Chondrocyte (in vitro differentiated cells): ENCODE measurements around the gene IGFL3. TPM values are rescaled to one million over a fixed set of nuclear protein-coding genes. Genes with fewer than 3 reads are reported as not detected.

Experiments
- DNase-seq: peaks from one replicate; pipeline ENCODE4 v3.0.0; 2021; ENCODE audit warnings: mixed read lengths, low spot score
- H3K27ac Mint-ChIP-seq: one replicate; pipeline ENCODE4 v1.8.0; 2021; ENCODE audit warnings: mild to moderate bottlenecking, moderate library complexity, mixed read lengths; ENCODE audit not compliant: unreplicated experiment
- H3K27me3 Mint-ChIP-seq: 2 replicates; pipeline ENCODE4 v1.8.0; 2021; ENCODE audit warnings: low read depth, mixed read lengths
- H3K36me3 Mint-ChIP-seq: 2 replicates; pipeline ENCODE4 v1.8.0; 2021; ENCODE audit warnings: low read depth, mixed read lengths
- H3K4me1 Mint-ChIP-seq: 2 replicates; pipeline ENCODE4 v1.8.0; 2021; ENCODE audit warnings: low read depth, mild to moderate bottlenecking, mixed read lengths
- H3K4me3 Mint-ChIP-seq: one replicate; pipeline ENCODE4 v1.8.0; 2021; ENCODE audit warnings: mild to moderate bottlenecking, moderate library complexity, mixed read lengths; ENCODE audit not compliant: unreplicated experiment
- H3K9me3 Mint-ChIP-seq: 2 replicates; pipeline ENCODE4 v1.8.0; 2021; ENCODE audit warnings: low read depth, mixed read lengths
- total RNA-seq: library from RNA; stranded (reverse); gene quantifications from 3 replicates; pipeline ENCODE4 v1.2.1, GENCODE V29; 2021
- TF ChIP-seq, protein P1 (sequence below): fragments of 200-600 bp; sonication (generic); IDR thresholded peaks from 2 replicates; pipeline ENCODE4 v1.5.0; 2021; ENCODE audit warnings: antibody characterized with exemption, mild to moderate bottlenecking, moderate library complexity

Gene IGFL3
- total RNA-seq, 1 donor from 2014 or later, result 0.70 TPM

DNA sequence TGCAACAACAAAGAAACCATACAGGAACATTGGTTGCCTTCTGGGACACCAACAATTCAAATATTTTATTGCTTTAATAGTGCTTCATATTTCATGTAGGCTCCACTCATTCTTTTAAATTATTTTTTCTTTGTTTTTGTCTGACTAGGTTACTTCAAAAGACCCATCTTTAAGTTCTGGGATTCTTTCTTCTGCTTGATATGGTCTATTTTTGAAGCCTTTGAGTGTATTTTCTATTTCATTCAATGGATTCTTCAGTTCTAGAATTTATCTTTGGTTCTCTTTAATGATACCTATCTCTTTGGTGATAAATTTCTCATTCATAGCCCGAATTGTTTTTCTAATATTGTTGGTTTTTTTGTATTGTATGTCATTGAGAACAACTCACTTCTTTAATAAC lies 38.6 kb downstream of the IGFL3 start:
- Mint-ChIP-seq H3K27ac (no peak overlapping the region), H3K9me3 (peaks cover 51% of the 10 kb centered on the region), H3K4me3 (no peak overlapping the region), H3K4me1 (peaks cover 18% of the 10 kb centered on the region), H3K36me3 (peaks cover 32% of the 10 kb centered on the region), H3K27me3 (peaks cover 42% of the 10 kb centered on the region)
- TF ChIP-seq, protein P1, sequence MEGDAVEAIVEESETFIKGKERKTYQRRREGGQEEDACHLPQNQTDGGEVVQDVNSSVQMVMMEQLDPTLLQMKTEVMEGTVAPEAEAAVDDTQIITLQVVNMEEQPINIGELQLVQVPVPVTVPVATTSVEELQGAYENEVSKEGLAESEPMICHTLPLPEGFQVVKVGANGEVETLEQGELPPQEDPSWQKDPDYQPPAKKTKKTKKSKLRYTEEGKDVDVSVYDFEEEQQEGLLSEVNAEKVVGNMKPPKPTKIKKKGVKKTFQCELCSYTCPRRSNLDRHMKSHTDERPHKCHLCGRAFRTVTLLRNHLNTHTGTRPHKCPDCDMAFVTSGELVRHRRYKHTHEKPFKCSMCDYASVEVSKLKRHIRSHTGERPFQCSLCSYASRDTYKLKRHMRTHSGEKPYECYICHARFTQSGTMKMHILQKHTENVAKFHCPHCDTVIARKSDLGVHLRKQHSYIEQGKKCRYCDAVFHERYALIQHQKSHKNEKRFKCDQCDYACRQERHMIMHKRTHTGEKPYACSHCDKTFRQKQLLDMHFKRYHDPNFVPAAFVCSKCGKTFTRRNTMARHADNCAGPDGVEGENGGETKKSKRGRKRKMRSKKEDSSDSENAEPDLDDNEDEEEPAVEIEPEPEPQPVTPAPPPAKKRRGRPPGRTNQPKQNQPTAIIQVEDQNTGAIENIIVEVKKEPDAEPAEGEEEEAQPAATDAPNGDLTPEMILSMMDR, result no peak
- no peak for DNase-seq

DNA sequence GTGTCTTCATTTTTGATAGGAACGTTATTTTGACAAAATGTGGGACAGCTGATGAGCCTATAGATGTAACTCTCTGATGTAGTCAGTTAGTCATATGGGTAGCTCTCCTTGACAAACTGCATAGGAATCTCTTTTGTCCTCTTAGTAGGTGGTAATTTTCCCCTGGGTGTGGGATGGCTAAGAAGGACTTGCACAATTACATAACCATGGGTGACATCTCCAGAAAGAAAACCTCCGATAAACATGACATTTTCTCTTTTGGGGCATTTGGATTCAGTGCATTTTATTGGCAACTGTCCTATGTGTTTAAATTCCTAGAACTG lies 41.8 kb downstream of the IGFL3 start:
- H3K4me1 Mint-ChIP-seq, result peaks cover 37% of the 10 kb centered on the region
- TF ChIP-seq, protein P1, result no peak
- DNase-seq, result no peak
- peaks cover 16% of the 10 kb centered on the region for H3K36me3 Mint-ChIP-seq
- peaks cover 27% of the 10 kb centered on the region for H3K9me3 Mint-ChIP-seq
- H3K4me3 Mint-ChIP-seq, result no peak overlapping the region
- peaks cover 21% of the 10 kb centered on the region for H3K27me3 Mint-ChIP-seq
- no peak overlapping the region for H3K27ac Mint-ChIP-seq

DNA sequence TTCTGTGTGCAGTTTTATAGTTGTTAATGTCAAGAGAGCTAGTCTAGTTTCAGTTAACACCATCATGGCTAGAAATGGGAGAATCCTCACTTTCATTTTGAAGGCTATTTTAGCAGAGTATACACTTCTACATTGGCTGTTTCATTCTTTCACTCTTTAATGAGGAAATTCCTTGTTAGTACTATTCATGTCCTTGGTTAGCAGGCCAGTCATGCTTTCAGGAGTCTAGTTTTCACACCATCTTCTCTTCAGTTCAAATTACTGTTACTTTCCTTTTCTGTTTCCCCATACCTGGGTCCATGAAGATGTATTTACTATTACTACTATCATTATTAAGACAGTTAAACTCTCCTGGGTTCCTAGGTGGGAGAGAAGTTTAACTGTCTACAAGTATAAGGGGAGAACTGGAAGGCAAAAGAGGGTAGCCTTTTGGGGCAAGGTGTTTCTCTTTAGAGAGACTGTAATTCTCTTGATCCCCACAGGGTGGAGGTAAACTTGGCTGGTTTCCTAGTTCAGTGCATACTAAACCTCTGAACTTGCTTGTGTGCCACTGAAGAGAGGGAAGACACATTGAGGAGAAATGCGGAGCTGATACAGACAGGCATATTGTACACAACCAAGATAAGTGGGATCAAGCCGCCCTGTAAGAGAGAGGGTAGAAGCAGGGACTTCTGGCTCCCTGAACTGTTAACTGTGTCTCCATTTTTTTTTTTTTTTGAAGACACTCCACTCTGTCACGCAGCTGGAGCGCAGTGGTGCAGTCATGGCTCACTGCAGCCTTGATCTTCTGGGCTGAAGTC lies 42.4 kb downstream of the IGFL3 start:
- DNase-seq, result no peak
- Mint-ChIP-seq H3K9me3 (peaks cover 26% of the 10 kb centered on the region), H3K4me1 (peaks cover 43% of the 10 kb centered on the region), H3K27me3 (peaks cover 26% of the 10 kb centered on the region), H3K4me3 (no peak overlapping the region), H3K27ac (no peak overlapping the region), H3K36me3 (peaks cover 15% of the 10 kb centered on the region)
- TF ChIP-seq, protein P1, result peak; percentile 86

DNA sequence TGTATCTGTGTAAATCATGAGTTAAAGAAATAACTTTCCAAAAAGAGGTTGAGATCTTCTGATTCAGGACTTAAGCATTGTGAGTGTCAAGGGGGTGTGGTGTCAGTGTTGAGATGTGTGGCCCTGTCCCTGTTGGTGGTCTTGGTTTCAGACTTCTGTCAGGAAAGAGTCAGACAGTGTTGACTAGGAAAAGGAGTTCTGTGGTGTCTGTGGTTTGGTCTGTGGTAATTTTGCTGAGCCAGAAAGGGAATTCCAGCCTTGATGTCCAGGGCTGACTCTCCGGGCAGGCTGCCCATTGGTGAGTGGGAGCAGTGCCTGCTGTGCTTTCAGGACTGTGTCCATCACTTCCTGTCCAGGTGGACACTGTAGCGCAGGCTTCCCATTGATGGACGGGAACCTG lies 43.9 kb downstream of the IGFL3 start:
- TF ChIP-seq, protein P1, result no peak
- peak overlapping the region; percentile 94 for H3K27ac Mint-ChIP-seq
- DNase-seq, result peak; percentile 94
- peaks cover 39% of the 10 kb centered on the region for H3K27me3 Mint-ChIP-seq
- H3K4me1 Mint-ChIP-seq, result peaks cover 46% of the 10 kb centered on the region
- peaks cover 9% of the 10 kb centered on the region for H3K36me3 Mint-ChIP-seq
- H3K4me3 Mint-ChIP-seq, result no peak overlapping the region
- peaks cover 10% of the 10 kb centered on the region for H3K9me3 Mint-ChIP-seq

DNA sequence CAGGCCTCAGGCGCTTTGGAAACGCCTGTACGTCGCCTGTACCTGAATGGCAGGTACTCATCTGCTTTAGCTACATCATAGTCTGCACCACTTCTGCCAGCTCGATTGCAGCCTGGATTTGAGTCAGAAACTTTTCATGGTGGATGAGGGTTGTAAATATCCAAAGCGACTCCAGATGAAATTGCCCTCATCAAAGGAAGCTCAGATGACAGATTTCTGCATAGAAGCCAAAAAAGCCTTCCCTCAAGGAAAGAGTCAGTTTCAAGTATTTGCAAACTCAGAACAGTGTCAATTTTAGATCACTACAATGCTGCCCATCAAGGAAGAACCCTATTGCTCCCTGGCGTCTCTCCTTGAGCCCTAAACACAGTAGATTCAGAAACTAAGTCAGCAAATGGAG lies 44.9 kb downstream of the IGFL3 start:
- Mint-ChIP-seq H3K36me3 (peaks cover 2% of the 10 kb centered on the region), H3K4me3 (no peak overlapping the region), H3K4me1 (peaks cover 46% of the 10 kb centered on the region), H3K9me3 (peaks cover 3% of the 10 kb centered on the region), H3K27ac (peak overlapping the region; percentile 49), H3K27me3 (peaks cover 38% of the 10 kb centered on the region)
- DNase-seq, result no peak
- TF ChIP-seq, protein P1, result no peak
